ENCODE results near the gene ZNF638.

DNA sequence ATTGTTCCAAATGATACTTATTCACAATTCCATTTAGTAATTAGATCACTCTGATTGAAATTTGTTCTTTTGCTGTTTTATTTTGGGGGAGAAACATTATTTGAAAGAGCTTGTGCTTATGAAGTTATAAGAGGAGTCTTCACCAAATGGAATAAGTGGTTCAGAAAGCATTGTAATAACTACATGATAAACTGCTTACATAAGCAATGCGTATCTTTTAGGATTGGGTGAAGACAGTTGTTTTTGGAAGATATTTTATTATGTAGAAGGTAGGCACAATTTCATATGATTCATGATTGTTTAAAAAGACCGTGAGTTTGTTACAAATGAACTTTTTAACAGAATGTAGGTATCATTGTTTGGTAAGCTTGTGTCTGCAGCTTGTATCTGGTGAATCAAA, 14.5 kb downstream of the ZNF638 start:
- TF ChIP-seq YY1 (IDR thresholded peaks at IDR 0.05; ENCODE audit: extremely low read depth, insufficient replicate concordance, low read depth, low read length) (no peak), POLR2A (IDR thresholded peaks at IDR 0.05; ENCODE audit: borderline replicate concordance, extremely low read depth, insufficient read depth, insufficient read length) (no peak), RAD21 (IDR thresholded peaks at IDR 0.05; ENCODE audit: low read depth) (no peak), SRF (IDR thresholded peaks at IDR 0.05; ENCODE audit: low read depth) (no peak), EZH2phosphoT487 (IDR thresholded peaks at IDR 0.05; ENCODE audit: borderline replicate concordance) (no peak), ZNF274 (IDR thresholded peaks at IDR 0.05; ENCODE audit: low read depth, low read length) (no peak), POLR2AphosphoS5 (IDR thresholded peaks at IDR 0.05; ENCODE audit: low read depth, low read length) (no peak), ZFX (IDR thresholded peaks at IDR 0.05) (no peak), TCF7L2 (IDR thresholded peaks at IDR 0.05; ENCODE audit: borderline replicate concordance, extremely low read depth, insufficient read depth, insufficient read length) (no peak)
- TF ChIP-seq, protein P1, sequence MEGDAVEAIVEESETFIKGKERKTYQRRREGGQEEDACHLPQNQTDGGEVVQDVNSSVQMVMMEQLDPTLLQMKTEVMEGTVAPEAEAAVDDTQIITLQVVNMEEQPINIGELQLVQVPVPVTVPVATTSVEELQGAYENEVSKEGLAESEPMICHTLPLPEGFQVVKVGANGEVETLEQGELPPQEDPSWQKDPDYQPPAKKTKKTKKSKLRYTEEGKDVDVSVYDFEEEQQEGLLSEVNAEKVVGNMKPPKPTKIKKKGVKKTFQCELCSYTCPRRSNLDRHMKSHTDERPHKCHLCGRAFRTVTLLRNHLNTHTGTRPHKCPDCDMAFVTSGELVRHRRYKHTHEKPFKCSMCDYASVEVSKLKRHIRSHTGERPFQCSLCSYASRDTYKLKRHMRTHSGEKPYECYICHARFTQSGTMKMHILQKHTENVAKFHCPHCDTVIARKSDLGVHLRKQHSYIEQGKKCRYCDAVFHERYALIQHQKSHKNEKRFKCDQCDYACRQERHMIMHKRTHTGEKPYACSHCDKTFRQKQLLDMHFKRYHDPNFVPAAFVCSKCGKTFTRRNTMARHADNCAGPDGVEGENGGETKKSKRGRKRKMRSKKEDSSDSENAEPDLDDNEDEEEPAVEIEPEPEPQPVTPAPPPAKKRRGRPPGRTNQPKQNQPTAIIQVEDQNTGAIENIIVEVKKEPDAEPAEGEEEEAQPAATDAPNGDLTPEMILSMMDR (IDR thresholded peaks at IDR 0.05 in 2 of 3, conservative IDR thresholded peaks at IDR 0.05 in 1 of 3; ENCODE audit: borderline replicate concordance in 1 of 3, insufficient read depth in 1 of 3, low read depth in 2 of 3, low read length in 2 of 3): no peak
- TF ChIP-seq, protein P2, sequence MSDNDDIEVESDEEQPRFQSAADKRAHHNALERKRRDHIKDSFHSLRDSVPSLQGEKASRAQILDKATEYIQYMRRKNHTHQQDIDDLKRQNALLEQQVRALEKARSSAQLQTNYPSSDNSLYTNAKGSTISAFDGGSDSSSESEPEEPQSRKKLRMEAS (IDR thresholded peaks at IDR 0.05): no peak
- TF ChIP-seq, protein P3, sequence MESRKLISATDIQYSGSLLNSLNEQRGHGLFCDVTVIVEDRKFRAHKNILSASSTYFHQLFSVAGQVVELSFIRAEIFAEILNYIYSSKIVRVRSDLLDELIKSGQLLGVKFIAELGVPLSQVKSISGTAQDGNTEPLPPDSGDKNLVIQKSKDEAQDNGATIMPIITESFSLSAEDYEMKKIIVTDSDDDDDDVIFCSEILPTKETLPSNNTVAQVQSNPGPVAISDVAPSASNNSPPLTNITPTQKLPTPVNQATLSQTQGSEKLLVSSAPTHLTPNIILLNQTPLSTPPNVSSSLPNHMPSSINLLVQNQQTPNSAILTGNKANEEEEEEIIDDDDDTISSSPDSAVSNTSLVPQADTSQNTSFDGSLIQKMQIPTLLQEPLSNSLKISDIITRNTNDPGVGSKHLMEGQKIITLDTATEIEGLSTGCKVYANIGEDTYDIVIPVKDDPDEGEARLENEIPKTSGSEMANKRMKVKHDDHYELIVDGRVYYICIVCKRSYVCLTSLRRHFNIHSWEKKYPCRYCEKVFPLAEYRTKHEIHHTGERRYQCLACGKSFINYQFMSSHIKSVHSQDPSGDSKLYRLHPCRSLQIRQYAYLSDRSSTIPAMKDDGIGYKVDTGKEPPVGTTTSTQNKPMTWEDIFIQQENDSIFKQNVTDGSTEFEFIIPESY (IDR thresholded peaks at IDR 0.05; ENCODE audit: extremely low read depth, insufficient replicate concordance, low read length): no peak
